ENCODE measurements around the gene FRMD3. TPM values are rescaled to one million over a fixed set of nuclear protein-coding genes. Genes with fewer than 3 reads are reported as not detected.

Gene FRMD3
- under 1 TPM; 0.43 to 0.59 TPM for total RNA-seq

DNA sequence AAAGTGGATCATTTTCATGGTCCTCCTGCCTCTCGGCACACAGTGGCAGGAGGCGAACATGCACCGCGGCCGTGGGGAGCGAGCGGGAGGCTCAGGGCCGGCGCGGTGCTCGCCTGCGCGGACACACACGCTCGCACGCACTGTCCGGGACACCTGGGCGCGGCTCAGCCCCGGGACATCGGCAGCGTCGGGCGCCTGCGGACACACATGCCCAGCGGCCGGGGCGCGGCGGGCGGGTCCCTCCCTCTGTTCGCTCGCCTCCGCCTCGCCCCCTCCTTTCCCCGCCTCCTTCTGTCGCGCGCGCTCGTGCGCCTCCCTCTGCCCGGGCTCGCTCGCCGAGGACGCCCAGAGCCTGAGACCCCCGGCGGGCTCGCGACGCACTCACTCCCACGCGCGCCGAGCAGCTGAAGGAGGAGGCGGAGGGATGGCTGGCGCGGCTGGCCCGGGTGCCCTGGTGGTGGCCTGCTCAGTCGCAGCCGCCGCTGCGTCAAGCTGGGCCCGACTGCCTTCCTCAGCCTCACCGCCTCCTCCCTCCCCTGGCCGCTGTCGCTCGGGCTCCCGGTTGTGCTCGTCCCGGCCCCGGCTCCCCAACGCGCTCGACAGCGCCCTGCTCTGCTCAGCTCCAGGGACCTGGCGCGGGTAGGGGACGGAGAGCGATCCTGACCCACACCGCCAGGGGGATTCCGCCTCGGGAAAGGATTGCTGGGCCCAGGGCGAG lies at the start of gene FRMD3:
TSS of gene FRMD3 (minus strand) at position 230 of the 718 bp plus-strand sequence. CDS start at position 60, 170 bp downstream.
- no peaks in the 10 kb centered on the region for H3K36me3 Mint-ChIP-seq
- H3K9me3 Mint-ChIP-seq: no peaks in the 10 kb centered on the region
- H3K27ac Mint-ChIP-seq: no peak within 1 kb of the TSS
- DNase-seq (ENCODE audit: low spot score) (no peak), ATAC-seq (peak; percentile 60 to 66)
- peaks cover 28 to 41% of the 10 kb centered on the region in 2 donors for H3K27me3 Mint-ChIP-seq
- H3K4me1 Mint-ChIP-seq (ENCODE audit: low read depth in 2 of 2): no peaks in the 10 kb centered on the region
- H3K4me3 Mint-ChIP-seq: no peak within 1 kb of the TSS

DNA sequence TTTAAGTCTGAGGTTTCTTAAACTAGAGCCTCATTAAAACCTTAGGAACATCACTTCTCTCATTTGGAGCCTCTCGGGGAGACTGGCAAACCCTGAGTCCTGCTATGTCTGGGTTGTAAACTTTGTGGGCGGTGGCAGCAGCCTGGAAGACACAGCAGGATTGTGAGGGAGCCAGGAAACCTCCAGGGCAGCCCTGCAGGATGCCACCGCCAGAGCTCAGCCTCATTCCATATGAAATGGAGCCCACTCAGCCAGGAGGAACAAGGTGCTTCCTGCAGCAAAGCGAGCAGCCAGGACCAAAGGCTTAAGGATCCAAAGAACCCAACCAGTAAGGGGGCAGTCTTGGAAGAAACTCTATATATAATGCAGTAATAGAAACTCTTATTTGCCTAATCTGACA lies 46.8 kb upstream of the FRMD3 start:
- Mint-ChIP-seq H3K4me3 (no peak overlapping the region), H3K4me1 (ENCODE audit: low read depth in 2 of 2) (no peaks in the 10 kb centered on the region), H3K27ac (no peak overlapping the region), H3K27me3 (peaks cover 0 to 2% of the 10 kb centered on the region in 2 donors), H3K9me3 (no peaks in the 10 kb centered on the region), H3K36me3 (no peaks in the 10 kb centered on the region)
- DNase-seq (ENCODE audit: low spot score) (no peak), ATAC-seq (no peak)

DNA sequence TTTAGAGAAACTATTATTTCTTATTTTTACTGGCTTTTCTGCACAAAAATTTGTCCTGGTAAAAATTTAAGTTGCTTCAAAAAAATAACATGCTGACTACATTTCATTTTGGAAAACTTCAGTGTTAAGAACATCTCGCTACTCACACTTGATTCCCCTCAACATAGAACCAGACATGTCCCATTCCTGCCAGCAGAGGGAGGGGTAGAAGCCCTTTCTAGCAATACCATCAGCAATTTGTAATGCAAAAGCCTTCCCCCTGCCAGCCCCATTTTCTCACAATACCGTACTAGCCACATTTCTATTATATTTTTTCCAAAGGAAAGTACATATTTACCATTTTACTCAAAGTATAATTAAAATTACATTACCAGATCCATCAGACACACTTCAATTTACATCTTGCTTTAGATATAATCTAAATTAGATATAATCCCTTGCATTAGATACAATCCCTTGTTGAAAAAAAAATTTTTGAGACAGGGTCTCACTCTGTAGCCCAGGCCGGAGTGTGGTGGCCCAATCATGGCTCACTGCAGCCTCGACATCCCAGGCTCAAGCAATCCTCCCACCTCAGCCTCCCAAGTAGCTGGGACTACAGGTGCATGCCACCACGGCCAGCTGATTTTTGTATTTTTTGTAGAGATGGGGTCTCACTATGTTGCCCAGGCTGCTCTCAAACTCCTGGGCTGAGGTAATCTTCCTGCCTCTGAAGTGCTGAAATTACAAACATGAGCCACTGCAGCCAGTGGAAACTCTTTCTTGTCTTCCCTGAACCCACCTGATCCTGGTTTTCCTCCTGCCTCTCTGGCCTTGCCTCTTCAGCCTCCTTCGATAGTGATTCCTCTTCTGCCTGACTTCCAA lies 45.2 kb upstream of the FRMD3 start:
- Mint-ChIP-seq H3K4me1 (ENCODE audit: low read depth in 2 of 2) (no peaks in the 10 kb centered on the region), H3K36me3 (peaks cover 12% of the 10 kb centered on the region), H3K9me3 (peaks cover 3% of the 10 kb centered on the region), H3K4me3 (no peak overlapping the region), H3K27ac (no peak overlapping the region), H3K27me3 (peaks cover 0 to 2% of the 10 kb centered on the region in 2 donors)
- no peak for DNase-seq (ENCODE audit: low spot score)
- no peak for ATAC-seq

DNA sequence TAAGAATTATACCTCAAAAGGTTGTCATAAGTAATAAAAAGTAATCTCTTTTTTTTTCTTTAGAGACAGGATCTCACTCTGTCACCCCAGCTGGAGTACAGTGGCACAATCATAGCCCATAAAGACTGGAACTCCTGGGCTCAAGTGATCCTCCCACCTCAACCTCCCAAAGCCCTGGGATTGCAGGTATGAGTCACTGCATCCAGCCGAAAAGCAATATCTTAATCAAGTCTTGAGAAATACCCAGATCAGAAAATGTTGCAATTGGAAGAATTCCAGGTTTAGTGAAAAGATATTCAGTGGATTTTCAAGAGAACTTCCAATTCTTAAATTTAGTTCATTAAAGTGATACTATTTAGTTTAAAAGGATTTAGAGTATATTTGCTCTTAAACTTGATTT lies 43.8 kb upstream of the FRMD3 start:
- Mint-ChIP-seq H3K9me3 (peaks cover 7% of the 10 kb centered on the region), H3K4me1 (ENCODE audit: low read depth in 2 of 2) (no peaks in the 10 kb centered on the region), H3K27ac (no peak overlapping the region), H3K27me3 (peaks cover 2 to 8% of the 10 kb centered on the region in 2 donors), H3K4me3 (no peak overlapping the region), H3K36me3 (peaks cover 24% of the 10 kb centered on the region)
- DNase-seq (ENCODE audit: low spot score) (no peak), ATAC-seq (no peak)

DNA sequence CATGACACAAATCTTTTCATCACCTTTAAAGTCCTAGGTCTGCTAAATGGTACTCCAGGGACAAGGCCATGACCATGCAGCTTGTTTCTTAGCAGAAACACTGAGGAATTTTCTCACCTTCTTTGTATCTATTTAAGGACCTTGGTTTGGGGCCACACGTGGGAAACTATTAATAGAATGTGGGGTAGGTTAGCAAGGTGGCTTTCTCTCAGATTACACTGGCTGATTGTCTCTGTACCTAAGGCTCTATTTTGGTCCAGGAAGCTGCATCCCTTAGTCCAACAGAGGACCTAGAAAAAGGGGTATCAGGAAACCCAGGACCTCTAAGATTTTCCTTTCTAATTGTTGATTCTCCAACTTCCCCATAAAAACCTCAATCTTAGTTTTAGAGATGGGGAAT lies 36.3 kb upstream of the FRMD3 start:
- Mint-ChIP-seq H3K27ac (no peak overlapping the region), H3K4me1 (ENCODE audit: low read depth in 2 of 2) (no peaks in the 10 kb centered on the region), H3K9me3 (peaks cover 7% of the 10 kb centered on the region), H3K27me3 (peaks cover 0 to 8% of the 10 kb centered on the region in 2 donors), H3K4me3 (no peak overlapping the region), H3K36me3 (peaks cover 24% of the 10 kb centered on the region)
- DNase-seq (ENCODE audit: low spot score) (no peak), ATAC-seq (no peak)

DNA sequence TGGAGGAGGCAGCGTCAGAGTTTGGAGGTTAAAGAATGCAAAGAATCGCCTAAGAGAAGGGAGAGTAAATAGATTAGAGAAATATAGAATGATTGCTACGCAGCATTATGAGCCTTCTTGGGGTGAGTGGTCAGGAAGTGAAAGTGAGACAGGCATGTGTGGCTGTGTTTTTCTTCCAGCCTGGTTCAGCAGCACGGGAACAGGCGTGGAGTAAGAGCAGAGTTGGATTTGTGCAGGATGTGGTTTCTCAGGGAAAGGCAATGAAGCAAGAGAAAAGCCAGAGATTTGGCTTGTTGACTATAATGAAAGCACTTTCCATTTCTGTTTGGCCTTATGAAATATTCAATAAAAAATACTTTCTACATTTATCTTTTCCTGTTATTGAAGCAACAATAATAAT lies 34.3 kb upstream of the FRMD3 start:
- ATAC-seq (no peak), DNase-seq (ENCODE audit: low spot score) (no peak)
- peaks cover 2% of the 10 kb centered on the region for H3K9me3 Mint-ChIP-seq
- H3K4me1 Mint-ChIP-seq (ENCODE audit: low read depth in 2 of 2): no peaks in the 10 kb centered on the region
- peaks cover 4% of the 10 kb centered on the region for H3K36me3 Mint-ChIP-seq
- H3K27me3 Mint-ChIP-seq: peaks cover 0 to 5% of the 10 kb centered on the region in 2 donors
- no peak overlapping the region for H3K4me3 Mint-ChIP-seq
- no peak overlapping the region for H3K27ac Mint-ChIP-seq

DNA sequence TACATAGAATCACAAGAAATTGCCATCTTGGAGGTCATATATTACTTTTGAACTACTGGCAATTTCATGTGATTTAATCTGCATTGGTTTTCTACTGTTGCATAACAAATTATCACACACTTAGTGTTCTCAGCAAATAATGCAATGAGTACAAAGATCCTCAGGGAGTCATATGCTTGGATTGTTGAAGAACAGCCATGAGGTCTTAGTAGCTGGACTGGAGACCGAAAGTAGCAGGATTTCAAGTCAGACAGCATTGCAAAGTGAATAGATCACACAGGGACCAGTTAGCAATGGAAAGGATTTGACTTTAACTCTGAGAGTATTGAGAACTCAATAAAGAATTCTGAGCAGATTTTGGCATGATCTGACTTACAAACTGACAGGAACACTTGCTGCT lies 32.2 kb upstream of the FRMD3 start:
- H3K4me3 Mint-ChIP-seq: no peak overlapping the region
- H3K9me3 Mint-ChIP-seq: no peaks in the 10 kb centered on the region
- no peaks in the 10 kb centered on the region for H3K4me1 Mint-ChIP-seq (ENCODE audit: low read depth in 2 of 2)
- no peaks in the 10 kb centered on the region for H3K36me3 Mint-ChIP-seq
- DNase-seq (ENCODE audit: low spot score) (no peak), ATAC-seq (no peak)
- H3K27ac Mint-ChIP-seq: no peak overlapping the region
- no peaks in the 10 kb centered on the region for H3K27me3 Mint-ChIP-seq

DNA sequence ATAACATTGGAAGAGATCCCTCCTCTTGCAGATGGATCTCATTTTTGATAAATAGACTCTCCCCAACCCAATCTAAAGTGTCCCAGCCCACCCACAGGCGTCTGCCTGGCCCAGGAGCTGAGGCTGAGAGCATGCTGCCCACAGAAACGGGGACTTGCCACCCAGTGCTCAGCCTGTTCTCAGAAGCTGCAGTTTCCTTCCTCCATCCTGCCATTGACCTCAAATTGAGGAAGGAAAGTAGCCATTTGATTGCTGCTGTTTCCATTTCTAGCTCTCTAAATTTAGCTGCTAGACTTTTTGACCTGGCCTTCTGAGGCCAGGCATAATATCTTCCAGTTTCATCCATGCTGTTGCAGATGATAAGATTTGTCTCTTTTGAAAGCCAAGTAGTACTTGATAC lies 31.1 kb upstream of the FRMD3 start:
- ATAC-seq: no peak
- Mint-ChIP-seq H3K4me3 (no peak overlapping the region), H3K36me3 (no peaks in the 10 kb centered on the region), H3K9me3 (no peaks in the 10 kb centered on the region), H3K4me1 (ENCODE audit: low read depth in 2 of 2) (no peaks in the 10 kb centered on the region), H3K27ac (no peak overlapping the region), H3K27me3 (no peaks in the 10 kb centered on the region)
- no peak for DNase-seq (ENCODE audit: low spot score)

DNA sequence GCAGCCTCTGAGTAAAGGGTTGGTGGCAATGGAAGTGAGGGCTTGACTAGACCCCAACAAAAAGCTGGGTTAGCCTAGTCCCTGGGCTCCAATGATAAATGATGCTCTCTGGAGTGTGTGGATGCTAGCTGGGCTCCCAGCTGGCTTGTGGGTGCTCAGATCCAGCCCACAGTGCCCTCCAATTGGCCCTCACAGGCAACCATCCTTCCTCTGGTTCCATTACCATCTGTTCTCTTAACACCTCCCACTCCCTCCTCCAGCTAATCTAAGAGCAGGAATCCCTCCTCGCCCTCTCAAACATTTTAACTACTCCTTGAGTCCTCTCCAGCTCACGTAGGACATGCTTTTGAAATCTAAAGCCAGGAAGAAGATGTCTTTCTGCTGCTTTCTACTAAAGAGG lies 25.2 kb upstream of the FRMD3 start:
- ATAC-seq: no peak
- Mint-ChIP-seq H3K27me3 (no peaks in the 10 kb centered on the region), H3K9me3 (no peaks in the 10 kb centered on the region), H3K36me3 (no peaks in the 10 kb centered on the region), H3K4me1 (ENCODE audit: low read depth in 2 of 2) (no peaks in the 10 kb centered on the region), H3K4me3 (no peak overlapping the region), H3K27ac (no peak overlapping the region)
- no peak for DNase-seq (ENCODE audit: low spot score)

DNA sequence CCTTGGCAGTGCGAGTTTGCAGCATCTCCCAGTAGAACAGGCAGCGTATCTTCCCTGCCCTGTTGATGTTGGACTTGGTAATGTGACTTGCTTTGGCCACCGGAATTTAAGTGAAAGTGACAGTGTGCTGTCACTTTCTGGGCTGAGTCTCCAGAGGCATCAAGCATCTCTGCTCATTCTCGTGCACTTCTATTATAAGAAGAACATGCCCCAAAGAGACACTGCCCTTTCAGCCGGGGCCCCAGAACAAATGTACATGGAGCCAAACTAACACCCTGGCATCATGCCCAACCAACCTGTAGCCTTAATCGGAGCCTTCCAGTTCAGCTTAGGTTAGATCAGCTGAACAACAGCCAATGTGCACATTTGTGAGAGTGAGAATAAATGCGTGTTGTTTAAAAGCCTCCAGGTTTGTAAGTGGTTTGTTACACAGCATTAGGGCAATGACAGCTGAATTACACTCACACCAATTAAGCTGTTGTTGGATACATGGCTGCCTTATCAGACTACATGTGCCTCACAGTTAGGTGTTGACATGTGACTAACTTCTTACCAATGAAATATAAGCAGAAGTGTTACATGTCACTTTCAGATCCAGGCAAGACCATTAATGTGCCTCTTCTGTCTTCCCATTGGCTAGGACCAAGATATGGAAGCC lies 22.1 kb upstream of the FRMD3 start:
- H3K27ac Mint-ChIP-seq: no peak overlapping the region
- no peak for ATAC-seq
- H3K27me3 Mint-ChIP-seq: no peaks in the 10 kb centered on the region
- H3K9me3 Mint-ChIP-seq: no peaks in the 10 kb centered on the region
- DNase-seq (ENCODE audit: low spot score): no peak
- no peaks in the 10 kb centered on the region for H3K36me3 Mint-ChIP-seq
- H3K4me3 Mint-ChIP-seq: no peak overlapping the region
- no peaks in the 10 kb centered on the region for H3K4me1 Mint-ChIP-seq (ENCODE audit: low read depth in 2 of 2)

DNA sequence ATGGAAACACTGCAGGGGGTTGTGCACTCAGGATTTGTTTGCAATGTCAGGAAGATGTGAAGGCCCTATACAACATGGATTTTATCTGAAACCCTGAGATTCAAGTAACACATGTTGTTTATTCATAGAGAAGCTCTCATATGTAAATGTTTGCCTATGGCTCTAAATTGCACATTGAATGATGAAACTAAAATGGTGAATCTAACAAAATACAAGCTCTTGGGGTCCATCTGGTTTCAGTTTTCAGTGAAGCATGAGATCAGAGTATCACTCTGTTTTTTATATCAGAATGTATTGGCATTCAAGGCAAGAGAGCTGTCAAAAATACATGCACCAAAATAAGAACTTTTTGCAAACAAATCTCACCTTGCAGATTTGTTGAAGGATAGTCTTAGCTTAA lies 19.6 kb upstream of the FRMD3 start:
- Mint-ChIP-seq H3K27me3 (peaks cover 3 to 11% of the 10 kb centered on the region in 2 donors), H3K4me3 (no peak overlapping the region), H3K9me3 (peaks cover 10% of the 10 kb centered on the region), H3K27ac (no peak overlapping the region), H3K36me3 (peaks cover 11% of the 10 kb centered on the region), H3K4me1 (ENCODE audit: low read depth in 2 of 2) (no peaks in the 10 kb centered on the region)
- DNase-seq (ENCODE audit: low spot score) (no peak), ATAC-seq (no peak)

DNA sequence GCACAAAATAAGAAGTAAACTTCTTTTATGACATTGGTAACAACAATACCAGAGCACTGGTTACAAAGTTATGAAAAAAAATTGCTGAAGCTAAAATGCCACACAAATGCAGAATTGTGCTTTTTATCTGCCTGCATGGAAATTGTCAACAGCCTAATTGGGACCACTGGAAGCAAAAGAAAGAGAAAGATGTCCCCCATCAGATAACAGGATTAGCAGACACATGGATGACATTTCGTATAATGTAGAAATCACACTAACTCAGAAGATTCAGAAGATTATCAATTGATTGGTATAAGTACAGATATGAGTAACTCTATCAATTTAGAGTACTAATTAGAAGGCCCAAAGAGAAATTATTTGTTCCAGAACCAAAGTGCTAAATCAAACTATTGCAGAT lies 19.1 kb upstream of the FRMD3 start:
- ATAC-seq (no peak), DNase-seq (ENCODE audit: low spot score) (no peak)
- Mint-ChIP-seq H3K4me3 (no peak overlapping the region), H3K9me3 (peaks cover 10% of the 10 kb centered on the region), H3K4me1 (ENCODE audit: low read depth in 2 of 2) (no peaks in the 10 kb centered on the region), H3K27ac (no peak overlapping the region), H3K27me3 (peaks cover 3 to 16% of the 10 kb centered on the region in 2 donors), H3K36me3 (peaks cover 12% of the 10 kb centered on the region)

DNA sequence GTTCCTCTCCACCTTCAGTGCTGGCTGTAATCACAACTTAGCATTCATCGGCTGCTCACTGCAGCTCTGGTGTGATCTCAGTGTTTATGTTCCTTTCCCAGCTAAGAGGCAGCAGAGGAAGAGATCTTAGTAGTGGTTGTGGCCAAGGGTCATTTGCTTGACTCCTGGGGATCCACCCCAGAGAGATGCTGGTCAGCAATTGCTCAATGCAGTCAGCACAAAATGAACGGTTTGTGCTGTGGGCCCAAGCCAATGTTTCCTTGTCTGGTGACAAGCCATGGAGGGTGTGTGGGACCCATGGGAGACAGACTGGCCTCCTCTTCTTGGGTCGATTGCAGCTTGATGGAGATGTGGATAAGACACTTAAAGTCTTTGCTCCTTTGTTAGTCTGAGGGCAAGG lies 16.1 kb upstream of the FRMD3 start:
- Mint-ChIP-seq H3K9me3 (peaks cover 15% of the 10 kb centered on the region), H3K4me1 (ENCODE audit: low read depth in 2 of 2) (no peaks in the 10 kb centered on the region), H3K27ac (no peak overlapping the region), H3K4me3 (no peak overlapping the region), H3K27me3 (peaks cover 9 to 23% of the 10 kb centered on the region in 2 donors), H3K36me3 (peaks cover 17% of the 10 kb centered on the region)
- DNase-seq (ENCODE audit: low spot score): no peak
- no peak for ATAC-seq

Measured in natural killer cell treated with Interleukin-12 subunit alpha and Interleukin-12 subunit beta and Interleukin-15 and Interleukin-18, amount 100 ng/mL, for 72 hours (primary cell).